ENCODE results near the gene FTO.
A peak's percentile ranks its signal among the peaks of the same experiment; 100 is the strongest.

Gene FTO

DNA sequence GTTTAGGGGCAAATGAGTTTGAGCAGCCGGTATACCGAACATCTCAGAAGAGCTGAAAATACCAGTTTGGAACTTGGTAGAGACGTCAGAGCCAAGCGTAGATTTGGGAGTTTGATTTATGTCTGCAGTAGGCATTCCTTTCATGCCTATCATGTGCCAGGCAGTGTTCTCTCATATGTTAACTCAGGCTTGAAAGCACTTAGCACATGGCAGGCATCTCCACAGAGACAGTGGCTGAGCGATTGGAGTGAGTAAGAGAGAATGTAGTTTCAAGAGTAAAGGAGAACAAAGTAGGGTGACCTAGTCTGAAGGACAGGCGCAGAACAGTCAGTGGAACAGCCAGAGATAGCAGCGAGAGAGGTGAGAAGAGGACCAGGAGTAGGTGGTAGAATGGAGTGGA is 207.0 kb downstream of the FTO start:
- DNase-seq (ENCODE audit: extremely low read depth, low read depth), result no peak

GRCh38 chr16:53911513-53911912 is 207.6 kb downstream of the FTO start:
- peak; percentile 32 for DNase-seq (ENCODE audit: extremely low read depth, low read depth)
- no peak for TF ChIP-seq CTCF (IDR thresholded peaks at IDR 0.05; ENCODE audit: low read depth, low read length)

More for the DNA sequence above, 207.0 kb downstream of the FTO start:
- no peak for TF ChIP-seq CTCF (IDR thresholded peaks at IDR 0.05; ENCODE audit: low read depth, low read length)

DNA sequence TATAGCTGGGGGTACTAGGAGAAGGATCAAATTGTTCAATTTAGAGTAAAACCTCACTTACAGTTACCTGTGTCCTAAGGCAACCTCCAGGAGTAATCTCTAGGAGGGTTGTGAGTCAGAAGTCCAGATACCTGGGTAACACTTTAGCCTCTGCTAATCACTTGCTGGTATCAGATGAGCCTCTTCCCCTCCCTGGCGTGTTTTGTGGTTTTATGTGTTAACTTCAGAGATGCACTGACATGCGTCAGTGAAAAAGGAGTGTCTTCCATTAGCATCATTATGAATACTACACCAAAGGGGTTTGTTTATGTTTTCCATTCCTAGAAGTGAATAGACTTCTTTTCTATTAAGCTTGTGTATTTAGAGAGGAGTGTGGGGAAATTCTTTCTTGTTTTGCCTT is 208.2 kb downstream of the FTO start:
- no peak for DNase-seq (ENCODE audit: extremely low read depth, low read depth)

DNA sequence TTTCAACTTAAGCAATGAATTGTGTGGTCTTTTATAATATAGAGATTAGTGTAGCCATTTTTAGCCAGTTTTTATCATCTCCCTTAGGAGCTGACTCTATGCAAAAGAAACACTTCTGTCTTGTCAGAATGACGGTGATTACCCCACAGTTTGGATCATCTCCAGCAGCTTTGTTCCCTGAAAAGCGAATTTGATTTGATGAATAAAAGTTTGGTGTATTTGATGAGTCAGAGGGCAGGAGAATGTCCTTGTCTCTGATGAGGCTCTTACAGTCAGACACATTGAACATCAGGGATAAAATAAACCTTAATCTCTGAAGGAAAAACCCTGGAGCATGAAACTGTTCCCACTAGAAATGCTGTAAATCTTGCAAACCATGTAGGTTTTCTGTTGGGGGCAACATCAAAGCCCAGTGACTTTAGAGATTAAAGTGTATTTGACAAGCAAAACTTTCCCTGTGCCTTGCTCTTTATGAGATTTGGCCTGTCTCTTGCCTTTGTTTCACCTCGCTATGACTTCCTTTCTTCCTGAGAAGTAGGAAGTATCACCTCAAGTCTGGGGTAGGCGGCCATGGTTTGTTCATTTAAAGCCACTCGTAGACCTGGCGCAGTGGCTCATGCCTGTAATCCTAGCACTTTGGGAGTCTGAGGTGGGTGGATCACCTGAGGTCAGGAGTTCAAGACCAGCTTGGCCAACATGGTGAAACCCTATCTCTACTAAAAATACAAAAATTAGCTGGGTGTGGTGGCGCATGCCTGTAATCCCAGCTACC is 209.3 kb downstream of the FTO start:
- peak; percentile 69 for DNase-seq (ENCODE audit: extremely low read depth, low read depth)
- TF ChIP-seq CTCF (IDR thresholded peaks at IDR 0.05; ENCODE audit: low read depth, low read length), result no peak

More for the DNA sequence above, 208.2 kb downstream of the FTO start:
- TF ChIP-seq CTCF (IDR thresholded peaks at IDR 0.05; ENCODE audit: low read depth, low read length), result no peak

- DNase-seq (ENCODE audit: extremely low read depth, low read depth), result no peak
Observed at GRCh38 chr16:53913920-53914319, 210.0 kb downstream of the FTO start.

GRCh38 chr16:53914736-53915135 is 210.8 kb downstream of the FTO start:
- no peak for DNase-seq (ENCODE audit: extremely low read depth, low read depth)
- TF ChIP-seq CTCF (IDR thresholded peaks at IDR 0.05; ENCODE audit: low read depth, low read length), result no peak

More at GRCh38 chr16:53913920-53914319, 210.0 kb downstream of the FTO start:
- TF ChIP-seq CTCF (IDR thresholded peaks at IDR 0.05; ENCODE audit: low read depth, low read length), result no peak

- no peak for TF ChIP-seq CTCF (IDR thresholded peaks at IDR 0.05; ENCODE audit: low read depth, low read length)
- DNase-seq (ENCODE audit: extremely low read depth, low read depth), result no peak
Observed at GRCh38 chr16:53915452-53916160, 211.7 kb downstream of the FTO start.
